NT2/D1 (cell line): ENCODE data around the gene CABLES2.

Experiments used
- DNase-seq: peaks from one replicate; pipeline ENCODE4 v3.0.0-alpha.2; 2011; ENCODE audit warnings: low read depth, low spot score
- H3K27me3 ChIP-seq: 2 replicates; pipeline ENCODE4 v1.6.0; 2011; ENCODE audit warnings: mild to moderate bottlenecking; ENCODE audit not compliant: insufficient read length, insufficient read depth
- H3K36me3 ChIP-seq: 2 replicates; pipeline ENCODE4 v1.6.1; 2011; ENCODE audit warnings: mild to moderate bottlenecking, low read length, mixed read lengths; ENCODE audit not compliant: insufficient read depth, insufficient read length
- H3K4me1 ChIP-seq: 2 replicates; pipeline ENCODE4 v1.5.1; 2011; ENCODE audit not compliant: insufficient read depth, insufficient read length
- H3K4me3 ChIP-seq: 2 replicates; pipeline ENCODE4 v1.5.1; 2011; ENCODE audit warnings: low read depth; ENCODE audit not compliant: insufficient read length
- H3K9ac ChIP-seq: 2 replicates; pipeline ENCODE4 v1.6.0; 2011; ENCODE audit warnings: low read depth; ENCODE audit not compliant: insufficient read length
- H3K9me3 ChIP-seq: 2 replicates; pipeline ENCODE4 v1.5.1; 2011; ENCODE audit warnings: mild to moderate bottlenecking, low read length; ENCODE audit not compliant: insufficient read depth
- SUZ12 ChIP-seq: IDR thresholded peaks from 2 replicates; pipeline ENCODE4 v1.6.1; 2011; ENCODE audit not compliant: insufficient read length, insufficient read depth; ENCODE audit errors: extremely low read depth
- YY1 ChIP-seq: IDR thresholded peaks from 2 replicates; pipeline ENCODE4 v1.6.1; 2011; ENCODE audit not compliant: insufficient read length, insufficient read depth
- ZNF274 ChIP-seq: IDR thresholded peaks from 2 replicates; pipeline ENCODE4 v1.6.1; 2011; ENCODE audit warnings: mild to moderate bottlenecking, low read depth, low read length

The CABLES2 gene

DNA sequence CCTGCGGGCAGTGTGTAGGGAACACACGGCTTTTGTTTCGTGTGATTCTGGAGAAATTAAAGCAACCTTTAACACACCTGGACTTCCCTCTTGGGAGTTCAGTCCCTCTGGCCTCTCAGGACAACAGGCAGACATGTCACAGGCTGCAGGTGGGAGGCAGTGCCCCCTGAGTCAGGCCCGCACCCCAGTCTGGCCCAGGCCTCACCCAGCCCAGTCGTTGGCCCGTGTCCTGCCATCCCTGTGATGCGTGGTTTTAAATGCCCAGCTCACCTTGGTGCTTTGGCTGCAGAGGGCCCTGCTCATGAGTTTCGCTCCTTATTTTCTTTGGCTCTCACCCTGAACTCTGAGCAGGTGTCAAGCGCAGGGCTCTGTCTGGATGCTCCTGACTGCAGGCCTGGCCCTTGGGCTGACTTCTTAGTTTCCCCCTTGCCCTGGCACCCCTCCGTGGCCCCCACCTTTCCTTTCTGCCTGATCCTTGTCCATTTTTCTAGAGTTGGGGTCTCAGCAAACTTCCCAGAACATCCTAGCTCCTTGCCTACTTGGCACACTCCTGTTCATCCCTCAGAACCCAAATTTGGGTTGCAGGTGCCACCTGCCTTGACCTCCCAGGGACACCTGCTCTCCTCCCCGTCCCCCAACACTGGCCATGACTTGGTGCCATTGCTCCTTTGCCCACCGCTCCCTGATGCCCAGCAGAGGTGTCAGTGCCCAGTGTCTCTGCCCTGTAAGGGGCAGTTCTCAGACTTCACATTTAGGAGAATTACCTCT lies 2.2 kb upstream of the CABLES2 start:
- Histone ChIP-seq H3K9ac (no peak overlapping the region), H3K4me3 (no peak overlapping the region)

DNA sequence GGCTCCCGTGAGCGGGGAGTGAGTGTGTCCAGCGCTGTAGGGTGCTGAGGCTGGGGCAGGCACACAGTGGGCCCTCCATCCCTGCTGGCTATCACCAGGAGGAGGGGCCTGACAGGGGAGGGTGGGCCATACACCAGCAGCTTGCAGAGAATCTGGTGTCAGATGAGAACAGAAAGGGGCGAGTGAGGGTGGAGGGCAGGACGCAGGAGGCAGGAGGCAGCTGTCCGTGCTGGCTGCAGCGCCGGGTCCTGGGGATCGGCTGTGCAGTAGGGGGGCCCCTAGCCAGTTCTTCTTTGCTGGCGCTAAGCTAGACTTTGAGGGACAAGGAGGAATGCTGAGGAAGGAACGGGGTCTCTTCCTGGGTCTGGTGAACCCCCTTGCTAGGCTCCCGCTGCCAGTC lies 1.6 kb upstream of the CABLES2 start:
- no peak for TF ChIP-seq YY1
- TF ChIP-seq ZNF274: no peak
- TF ChIP-seq SUZ12: no peak
- Histone ChIP-seq H3K4me3 (no peak overlapping the region), H3K27me3 (peaks cover 25% of the 10 kb centered on the region), H3K4me1 (peaks cover 44% of the 10 kb centered on the region), H3K9me3 (no peaks in the 10 kb centered on the region), H3K36me3 (no peaks in the 10 kb centered on the region), H3K9ac (no peak overlapping the region)
- no peak for DNase-seq

More for the DNA sequence above, 2.2 kb upstream of the CABLES2 start:
- TF ChIP-seq SUZ12: no peak
- TF ChIP-seq YY1: no peak
- TF ChIP-seq ZNF274: no peak
- peaks cover 25% of the 10 kb centered on the region for H3K27me3 ChIP-seq
- DNase-seq: no peak
- H3K4me1 ChIP-seq: peaks cover 44% of the 10 kb centered on the region
- no peaks in the 10 kb centered on the region for H3K36me3 ChIP-seq
- no peaks in the 10 kb centered on the region for H3K9me3 ChIP-seq

DNA sequence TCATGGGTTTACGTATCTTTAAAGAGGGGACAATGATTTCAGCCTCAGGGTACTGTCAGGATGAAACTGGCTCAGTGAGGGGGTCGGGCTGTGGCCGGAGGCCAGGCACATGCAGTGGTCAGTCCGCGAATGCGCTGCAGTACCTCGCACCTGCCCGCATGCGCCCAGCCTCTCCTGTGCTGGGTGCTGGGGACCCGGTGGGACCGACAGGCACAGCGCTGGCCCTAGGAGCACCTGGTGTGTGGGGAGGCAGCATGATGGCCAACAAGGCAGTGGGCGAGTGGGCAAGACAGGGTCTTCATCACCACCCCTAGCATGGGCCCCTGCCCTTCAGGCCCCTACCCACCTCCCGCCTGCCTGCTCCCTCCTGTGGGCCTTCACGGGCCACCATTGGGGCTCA lies 970 bp upstream of the CABLES2 start:
- Histone ChIP-seq H3K9ac (peak overlapping the region; percentile 26), H3K4me3 (no peak overlapping the region), H3K27me3 (peaks cover 25% of the 10 kb centered on the region), H3K36me3 (peaks cover 4% of the 10 kb centered on the region), H3K4me1 (peaks cover 44% of the 10 kb centered on the region), H3K9me3 (no peaks in the 10 kb centered on the region)
- DNase-seq: no peak
- TF ChIP-seq YY1: no peak
- no peak for TF ChIP-seq ZNF274
- no peak for TF ChIP-seq SUZ12

DNA sequence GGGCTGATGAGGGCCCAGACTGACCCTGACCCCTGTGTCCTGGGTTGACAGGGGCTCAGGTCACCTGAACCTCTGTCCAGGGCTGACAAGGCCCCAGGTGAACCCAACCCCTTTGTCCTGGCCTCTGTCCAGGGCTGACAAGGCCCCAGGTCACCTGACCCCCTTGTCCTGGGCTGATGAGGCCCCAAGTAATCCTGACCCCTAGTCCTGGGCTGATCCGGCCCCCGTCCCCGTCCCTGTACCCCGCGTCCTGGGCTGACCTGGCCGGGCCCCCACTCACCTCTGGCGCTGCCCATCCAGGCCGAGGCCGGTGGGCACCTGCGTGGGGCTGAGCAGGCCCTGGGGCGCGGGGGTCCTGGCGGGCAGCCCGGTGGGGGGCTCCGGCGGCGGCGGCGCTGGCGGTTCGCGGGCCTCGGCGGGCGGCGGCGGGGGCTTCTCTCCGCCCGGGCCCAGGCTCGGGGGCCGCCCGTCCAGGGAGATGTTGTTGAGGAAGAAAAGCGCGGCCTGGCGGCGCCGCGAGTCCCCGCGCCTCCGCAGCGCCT lies 379 bp downstream of the CABLES2 start:
- H3K4me3 ChIP-seq: peak overlapping the region; percentile 61
- peaks cover 42% of the 10 kb centered on the region for H3K4me1 ChIP-seq
- H3K9me3 ChIP-seq: no peaks in the 10 kb centered on the region
- peak overlapping the region; percentile 72 for H3K9ac ChIP-seq
- TF ChIP-seq ZNF274 (no peak), SUZ12 (no peak), YY1 (no peak)
- no peak for DNase-seq
- peaks cover 25% of the 10 kb centered on the region for H3K27me3 ChIP-seq
- H3K36me3 ChIP-seq: peaks cover 12% of the 10 kb centered on the region

DNA sequence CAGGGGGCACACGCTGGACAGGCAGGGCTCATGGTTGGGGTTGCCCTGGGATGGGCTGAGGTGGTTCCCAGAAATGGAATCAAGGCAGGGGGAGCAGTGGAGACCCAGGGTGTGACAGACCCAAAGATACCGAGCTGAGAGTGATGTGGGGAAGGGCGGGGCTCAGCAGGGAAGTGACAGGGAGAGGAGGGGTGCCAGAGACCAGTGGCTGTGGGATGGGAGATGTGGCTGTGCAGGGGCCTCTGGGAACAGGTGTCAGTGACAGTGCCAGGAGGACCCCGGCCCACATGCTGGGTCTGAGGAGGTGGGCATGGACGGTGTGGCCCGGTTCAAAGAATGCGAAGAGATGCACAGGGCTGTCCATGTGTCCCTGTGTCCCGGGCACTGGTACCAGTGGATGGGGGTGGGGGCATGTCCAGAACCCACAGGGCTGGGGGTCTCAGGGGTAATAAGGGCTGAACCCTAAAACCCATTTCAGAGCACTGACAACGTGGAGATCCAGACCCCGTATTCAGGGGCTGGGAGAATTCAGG lies 1.0 kb downstream of the CABLES2 start:
- TF ChIP-seq YY1 (no peak), ZNF274 (no peak), SUZ12 (no peak)
- Histone ChIP-seq H3K9me3 (no peaks in the 10 kb centered on the region), H3K9ac (peak overlapping the region; percentile 72), H3K4me3 (peak overlapping the region; percentile 61), H3K4me1 (peaks cover 37% of the 10 kb centered on the region), H3K36me3 (peaks cover 19% of the 10 kb centered on the region), H3K27me3 (peaks cover 25% of the 10 kb centered on the region)
- DNase-seq: no peak

DNA sequence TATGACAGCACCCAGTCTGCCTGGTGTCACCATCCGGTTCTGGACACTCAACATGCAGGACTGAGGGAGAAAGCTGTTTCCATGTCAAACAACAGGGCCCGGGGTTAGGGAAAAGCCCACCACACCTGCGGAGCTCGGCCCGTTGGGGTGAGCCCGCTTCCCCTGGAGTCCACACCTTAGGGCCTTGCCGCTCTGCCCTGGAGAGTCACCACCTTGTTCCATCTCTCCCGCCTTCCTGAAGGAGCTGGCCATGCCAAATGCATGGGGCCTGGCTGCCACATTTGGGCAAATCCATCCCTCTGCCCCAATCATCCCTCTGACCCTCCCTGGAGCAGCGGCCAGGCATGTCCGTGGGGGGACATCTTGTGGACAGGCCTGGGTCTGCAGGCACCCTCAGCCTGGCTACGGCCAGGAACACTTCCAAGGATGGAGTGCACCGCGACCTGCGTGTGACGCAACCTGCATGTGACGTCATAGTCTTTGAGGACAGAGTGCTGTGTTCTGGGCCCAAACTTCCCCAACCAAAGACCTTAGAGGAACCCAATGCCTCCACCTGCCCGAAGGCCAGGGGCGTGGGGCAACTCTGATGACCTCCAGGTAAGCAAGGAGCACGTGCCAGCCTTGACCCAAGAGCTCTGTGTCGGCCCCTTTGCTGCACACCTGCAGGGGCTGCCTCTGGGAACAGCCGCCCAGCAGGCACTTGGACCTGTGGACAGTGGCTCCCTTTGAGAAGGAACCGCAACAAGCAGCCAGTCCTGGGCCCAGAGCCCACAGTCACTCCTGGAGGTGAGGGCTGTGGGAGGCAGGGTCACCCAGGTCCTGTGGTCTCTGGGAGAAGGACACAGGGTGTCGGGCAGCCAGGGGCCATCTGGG lies 1.7 kb downstream of the CABLES2 start:
- peaks cover 25% of the 10 kb centered on the region for H3K27me3 ChIP-seq
- H3K9me3 ChIP-seq: no peaks in the 10 kb centered on the region
- peaks cover 33% of the 10 kb centered on the region for H3K4me1 ChIP-seq
- H3K9ac ChIP-seq: peak overlapping the region; percentile 72
- no peak overlapping the region for H3K4me3 ChIP-seq
- H3K36me3 ChIP-seq: peaks cover 21% of the 10 kb centered on the region
- no peak for TF ChIP-seq ZNF274
- no peak for TF ChIP-seq SUZ12
- TF ChIP-seq YY1: no peak
- no peak for DNase-seq

DNA sequence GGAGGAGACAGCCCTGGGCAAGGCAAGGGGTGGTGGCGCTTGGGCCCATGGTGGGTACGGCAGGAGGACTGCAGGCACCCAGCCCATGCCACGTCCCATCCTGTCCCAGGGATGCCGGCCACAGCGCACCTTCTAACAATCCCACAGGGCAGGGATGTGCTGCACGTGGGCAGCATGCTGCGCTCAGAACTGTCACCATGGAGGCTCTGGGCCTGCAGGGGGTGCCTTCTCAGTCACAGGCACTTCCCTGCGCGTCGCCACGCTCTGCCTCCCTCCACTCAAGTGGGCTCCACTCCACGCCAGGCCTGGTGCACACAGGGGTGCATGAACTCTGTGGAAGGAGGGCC lies 2.4 kb downstream of the CABLES2 start:
- H3K9me3 ChIP-seq: no peaks in the 10 kb centered on the region
- TF ChIP-seq SUZ12: no peak
- no peak for TF ChIP-seq ZNF274
- TF ChIP-seq YY1: no peak
- H3K27me3 ChIP-seq: peaks cover 22% of the 10 kb centered on the region
- DNase-seq: no peak
- peaks cover 27% of the 10 kb centered on the region for H3K4me1 ChIP-seq
- peaks cover 21% of the 10 kb centered on the region for H3K36me3 ChIP-seq
- H3K9ac ChIP-seq: peak overlapping the region; percentile 33
- H3K4me3 ChIP-seq: no peak overlapping the region
